Hepatic stellate cell (primary cell): ENCODE data around the gene TMEM129.

Experiments
- DNase-seq: peaks from one replicate; pipeline ENCODE4 v3.0.0; 2011; ENCODE audit warnings: low spot score

TMEM129 gene

DNA sequence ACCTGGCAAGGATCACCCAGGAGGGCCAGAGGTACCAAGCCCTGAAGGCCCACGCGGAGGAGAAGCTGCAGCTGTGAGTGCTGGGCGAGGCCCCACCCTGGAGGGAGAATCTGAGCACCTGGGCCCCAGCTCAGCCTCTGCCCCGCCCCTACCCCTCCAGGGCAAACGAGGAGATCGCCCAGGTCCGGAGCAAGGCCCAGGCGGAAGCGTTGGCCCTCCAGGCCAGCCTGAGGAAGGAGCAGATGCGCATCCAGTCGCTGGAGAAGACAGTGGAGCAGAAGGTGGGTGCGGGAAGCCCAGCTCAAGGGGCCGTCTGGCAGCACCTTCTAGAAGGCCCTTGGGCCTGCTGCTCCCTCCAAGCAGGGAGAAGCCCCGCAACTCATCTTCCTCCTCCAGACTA, 23.4 kb upstream of the TMEM129 start:
- DNase-seq, result no peak

DNA sequence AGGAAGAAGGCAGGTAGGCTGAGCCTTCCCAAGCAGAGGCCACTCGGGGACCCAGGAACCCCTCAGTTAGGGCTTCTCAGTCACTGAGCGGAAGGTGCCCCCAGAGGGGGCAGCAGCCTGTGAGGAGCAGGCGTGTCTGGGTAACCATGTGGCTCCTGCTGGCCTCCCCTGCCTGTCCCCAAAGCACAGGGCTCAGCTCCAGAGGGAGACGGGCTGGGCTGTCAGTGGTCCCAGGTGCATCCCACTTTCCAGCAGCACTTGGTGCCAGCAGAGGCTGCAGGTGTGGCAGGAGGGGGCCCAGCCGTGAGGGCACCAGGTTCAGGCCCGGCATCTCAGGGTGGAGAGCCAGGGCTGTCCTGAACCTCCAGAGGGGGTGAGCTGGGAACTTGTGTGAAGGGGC, 22.9 kb upstream of the TMEM129 start:
- DNase-seq, result no peak

DNA sequence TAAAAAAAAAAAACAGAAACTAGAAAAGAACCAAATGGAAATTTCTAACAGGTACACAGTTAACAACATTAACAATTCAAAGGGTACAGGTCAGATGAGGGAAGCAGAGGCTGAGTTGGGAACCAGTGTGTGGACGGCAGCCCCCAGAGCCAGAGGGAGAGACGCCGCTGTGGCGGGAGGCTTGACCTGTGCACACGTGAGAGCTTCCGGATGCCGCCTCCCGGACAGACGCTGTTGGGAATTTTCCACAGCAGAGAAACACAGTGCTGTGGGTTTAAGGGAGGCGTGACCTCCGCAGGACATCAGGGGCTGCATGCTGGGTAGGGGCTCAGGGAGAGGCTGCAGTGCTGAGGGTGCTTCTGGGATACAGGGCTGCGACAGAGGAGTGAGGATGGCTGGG, 22.4 kb upstream of the TMEM129 start:
- no peak for DNase-seq

DNA sequence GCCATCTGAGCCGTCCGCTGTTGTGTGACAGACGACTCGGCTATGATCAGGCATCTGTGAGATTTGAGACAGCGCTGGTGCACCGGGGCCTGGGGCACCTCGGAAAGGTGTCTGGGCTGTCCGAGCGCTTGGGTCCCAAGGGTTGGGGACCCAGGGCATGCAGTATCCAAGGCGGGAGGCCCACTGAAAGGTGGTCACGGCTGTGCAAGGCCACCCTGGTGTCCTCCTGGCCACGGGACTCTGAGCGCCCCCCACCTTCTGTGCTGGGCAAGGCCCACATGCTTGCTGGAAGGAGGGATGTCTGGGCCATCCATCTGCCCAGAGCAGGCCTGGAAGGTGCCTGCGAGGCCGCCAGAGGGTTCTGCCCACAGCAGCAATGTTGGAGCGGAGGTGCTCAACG, 20.1 kb upstream of the TMEM129 start:
- no peak for DNase-seq

DNA sequence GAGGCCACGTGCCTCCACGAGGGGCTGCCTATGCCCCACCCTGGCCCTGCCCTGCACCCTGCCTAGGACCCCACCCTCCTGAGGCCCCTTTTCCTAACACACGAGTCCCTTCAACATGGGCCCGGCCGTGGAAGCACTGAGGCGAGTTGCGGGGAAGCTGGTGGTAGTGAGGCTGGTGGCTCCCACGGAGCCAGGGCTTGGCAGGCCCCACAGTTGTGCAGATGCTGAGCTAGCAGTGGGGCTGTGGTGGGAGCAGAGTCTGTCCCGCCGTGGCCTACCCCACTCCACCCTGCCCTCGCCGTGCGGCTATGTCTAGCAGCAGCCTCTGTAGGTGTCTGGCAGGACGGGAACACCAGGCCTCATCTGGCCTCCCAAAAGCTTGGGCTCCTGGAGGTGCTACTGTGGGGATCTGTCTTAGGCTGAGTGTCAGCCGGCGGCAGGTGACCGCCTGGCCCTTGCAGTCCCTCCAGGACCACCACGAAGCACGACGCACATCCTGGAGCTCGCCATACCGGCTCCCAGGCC, 19.0 kb upstream of the TMEM129 start:
- no peak for DNase-seq

DNA sequence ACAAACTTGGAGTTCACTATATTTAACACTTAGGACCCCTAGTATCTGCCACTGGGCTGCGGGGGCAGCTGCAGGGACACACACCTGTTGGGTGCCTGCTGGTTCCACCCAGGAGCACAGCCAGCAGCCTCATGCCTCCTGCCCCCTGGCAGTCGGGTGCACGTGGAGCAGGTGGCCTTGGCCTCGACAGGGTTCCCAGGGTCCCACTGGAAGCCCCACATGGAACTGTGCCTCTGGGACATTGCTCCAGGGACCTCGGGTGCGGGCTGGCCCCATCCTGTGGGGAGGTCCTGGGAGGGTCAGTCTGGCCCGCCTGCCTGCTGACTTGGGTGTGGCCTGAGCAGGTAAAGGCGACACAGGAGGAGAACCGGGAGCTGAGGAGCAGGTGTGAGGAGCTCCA, 18.2 kb upstream of the TMEM129 start:
- DNase-seq, result no peak

DNA sequence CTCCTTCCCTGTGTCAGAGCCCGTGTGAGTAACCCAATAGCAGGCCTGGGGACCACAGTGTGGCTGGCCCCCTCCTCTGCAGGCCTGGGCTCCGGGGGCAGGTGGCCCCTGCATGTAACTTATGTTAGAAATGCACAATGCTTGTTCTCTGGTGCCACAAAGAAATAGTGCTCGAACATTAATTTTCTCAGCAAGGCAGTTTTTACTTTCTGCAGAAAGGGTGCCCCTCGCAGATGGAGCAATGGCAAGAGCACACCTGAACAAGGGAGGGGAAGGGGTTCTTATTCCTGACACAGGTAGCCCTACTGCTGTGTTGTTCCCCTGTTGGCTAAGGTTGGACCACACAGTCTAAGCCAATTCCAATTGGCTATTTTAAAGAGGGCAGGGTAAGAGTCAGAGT, 17.3 kb upstream of the TMEM129 start:
- no peak for DNase-seq

DNA sequence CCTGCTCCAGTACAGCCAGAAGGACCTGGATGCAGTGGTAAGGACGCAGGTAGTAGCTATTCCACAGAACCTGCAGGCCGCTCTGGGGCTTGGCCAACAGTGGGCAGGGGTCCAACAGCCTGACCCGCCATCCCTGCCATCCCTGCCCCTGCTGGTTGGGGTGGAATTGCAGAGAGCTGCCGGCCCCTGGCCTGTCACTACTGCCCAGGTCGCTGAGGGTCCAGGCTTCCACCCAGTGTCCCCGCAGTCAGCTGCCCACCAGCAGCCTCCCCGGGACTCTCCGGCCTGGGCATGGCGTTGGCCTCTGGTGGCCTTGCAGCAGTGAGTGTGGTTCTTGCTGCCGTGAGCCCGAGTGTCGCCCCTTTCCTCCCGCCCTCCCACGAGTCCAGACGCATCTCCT, 16.5 kb upstream of the TMEM129 start:
- DNase-seq, result no peak

DNA sequence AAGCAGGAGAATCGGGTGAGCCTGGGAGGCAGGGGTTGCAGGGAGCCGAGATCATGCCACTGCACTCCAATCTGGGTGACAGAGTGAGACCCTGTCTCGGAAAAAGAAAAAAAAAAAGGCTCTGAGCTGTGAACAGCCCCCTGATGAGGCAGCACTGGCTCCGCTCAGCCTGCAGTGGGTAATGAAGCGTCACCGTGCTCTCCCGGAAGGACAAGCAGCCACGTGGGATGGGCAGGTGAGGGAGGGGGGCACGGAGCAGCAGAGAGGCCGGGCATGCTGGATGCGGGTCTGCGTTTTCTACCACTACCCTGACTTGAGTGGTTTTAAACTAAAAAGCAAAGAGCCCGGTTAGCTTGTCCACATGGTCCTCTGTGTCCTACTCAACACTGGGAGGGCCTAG, 15.7 kb upstream of the TMEM129 start:
- no peak for DNase-seq

DNA sequence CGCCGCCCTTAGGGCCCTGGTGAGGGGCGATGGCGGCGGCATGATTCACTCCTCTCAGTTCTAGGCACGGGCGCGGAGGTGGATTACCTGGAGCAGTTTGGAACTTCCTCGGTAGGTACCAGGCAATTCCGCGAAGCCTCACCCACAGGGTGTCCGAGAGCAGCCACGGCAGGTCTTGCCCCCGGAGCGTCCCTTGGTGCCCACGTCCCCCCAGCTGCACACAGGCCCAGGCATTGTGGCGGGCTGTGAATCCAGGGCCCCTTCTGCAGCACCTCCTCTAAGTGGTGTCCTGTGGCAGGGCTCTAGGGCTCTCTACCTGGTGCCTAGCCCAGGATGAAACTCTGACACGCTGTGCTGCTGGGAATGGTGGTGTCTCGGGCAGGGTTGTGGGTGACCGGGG, 14.1 kb upstream of the TMEM129 start:
- no peak for DNase-seq

DNA sequence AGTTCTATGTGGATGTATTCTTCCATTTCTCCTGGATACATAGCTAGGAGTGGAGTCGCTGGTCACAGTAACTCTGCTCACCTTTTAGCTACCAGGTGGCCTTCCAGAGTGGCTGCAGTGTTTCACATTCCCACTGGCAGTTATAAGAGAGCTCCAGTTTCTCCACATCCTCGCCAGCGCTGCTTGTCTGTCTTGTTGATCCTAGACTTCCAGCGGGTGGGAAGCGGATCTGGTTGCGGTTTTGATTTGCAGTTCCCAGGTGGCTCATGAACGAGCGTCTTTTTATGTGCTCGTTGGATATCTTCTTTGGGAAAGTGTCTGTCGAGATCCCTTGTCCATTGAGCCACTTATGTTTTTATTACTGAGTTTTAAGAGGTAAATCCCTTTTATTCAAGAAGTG, 11.8 kb upstream of the TMEM129 start:
- no peak for DNase-seq

DNA sequence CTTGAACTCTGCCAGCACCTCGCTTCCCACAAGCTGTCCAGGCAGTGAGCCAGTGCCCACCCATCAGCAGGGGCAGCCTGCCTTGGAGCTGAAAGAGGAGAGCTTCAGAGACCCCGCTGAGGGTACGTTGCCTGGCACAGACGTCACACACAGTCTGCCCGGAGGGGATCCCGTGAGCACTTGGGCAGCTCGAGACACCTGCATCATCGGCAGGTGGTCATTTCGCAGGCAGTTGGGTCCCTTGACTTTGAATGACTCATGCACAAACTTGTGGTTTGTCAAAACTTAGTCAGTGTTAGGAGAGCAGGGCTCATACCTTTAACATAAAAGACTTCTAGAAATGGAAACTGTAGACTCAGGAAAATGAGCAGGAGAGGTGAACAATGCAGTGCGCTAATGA, 10.1 kb upstream of the TMEM129 start:
- no peak for DNase-seq

DNA sequence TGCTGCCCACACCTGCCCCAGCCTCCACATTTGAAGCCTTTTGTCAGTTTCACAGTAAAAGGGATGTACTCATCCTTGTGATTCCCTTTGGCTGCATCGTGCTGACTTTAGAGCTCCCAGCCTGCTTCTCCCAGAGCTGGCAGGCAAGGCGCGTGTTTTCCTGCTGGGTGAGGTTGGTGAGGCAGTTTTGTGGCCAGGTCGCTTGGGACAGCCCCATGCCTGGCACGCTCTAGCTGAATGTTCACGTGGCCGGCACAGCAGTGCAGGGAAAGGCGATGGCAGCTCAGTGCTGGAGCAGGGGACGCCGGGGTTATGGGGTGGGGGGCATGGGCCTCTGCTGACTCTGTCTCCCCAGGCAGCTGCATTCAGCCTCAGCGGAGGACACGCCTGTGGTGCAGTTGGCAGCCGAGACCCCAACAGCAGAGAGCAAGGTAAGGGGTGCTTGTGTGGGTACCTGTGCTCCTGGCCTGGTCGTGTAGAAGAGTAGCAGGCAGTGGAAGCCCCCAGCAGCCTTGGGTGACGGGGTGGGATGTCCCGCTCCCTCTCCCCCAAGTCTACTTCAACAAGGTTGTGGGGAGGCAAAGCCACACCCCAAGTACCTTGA, 9.5 kb upstream of the TMEM129 start:
- DNase-seq, result no peak

DNA sequence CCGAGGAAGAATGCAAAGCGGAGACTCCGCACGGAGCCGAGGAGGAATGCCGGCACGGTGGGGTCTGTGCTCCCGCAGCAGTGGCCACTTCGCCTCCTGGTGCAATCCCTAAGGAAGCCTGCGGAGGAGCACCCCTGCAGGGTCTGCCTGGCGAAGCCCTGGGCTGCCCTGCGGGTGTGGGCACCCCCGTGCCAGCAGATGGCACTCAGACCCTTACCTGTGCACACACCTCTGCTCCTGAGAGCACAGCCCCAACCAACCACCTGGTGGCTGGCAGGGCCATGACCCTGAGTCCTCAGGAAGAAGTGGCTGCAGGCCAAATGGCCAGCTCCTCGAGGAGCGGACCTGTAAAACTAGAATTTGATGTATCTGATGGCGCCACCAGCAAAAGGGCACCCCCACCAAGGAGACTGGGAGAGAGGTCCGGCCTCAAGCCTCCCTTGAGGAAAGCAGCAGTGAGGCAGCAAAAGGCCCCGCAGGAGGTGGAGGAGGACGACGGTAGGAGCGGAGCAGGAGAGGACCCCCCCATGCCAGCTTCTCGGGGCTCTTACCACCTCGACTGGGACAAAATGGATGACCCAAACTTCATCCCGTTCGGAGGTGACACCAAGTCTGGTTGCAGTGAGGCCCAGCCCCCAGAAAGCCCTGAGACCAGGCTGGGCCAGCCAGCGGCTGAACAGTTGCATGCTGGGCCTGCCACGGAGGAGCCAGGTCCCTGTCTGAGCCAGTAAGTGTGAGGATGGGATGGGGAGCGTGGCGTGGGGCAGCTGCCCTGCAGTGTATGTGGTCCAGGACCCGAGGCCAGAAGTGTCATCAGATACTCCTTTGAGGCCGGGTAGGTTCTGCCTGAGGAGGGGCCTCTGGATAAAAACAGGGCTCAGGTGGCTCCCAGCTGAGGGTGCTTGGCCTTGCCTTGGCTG, 7.2 kb upstream of the TMEM129 start:
- no peak for DNase-seq

DNA sequence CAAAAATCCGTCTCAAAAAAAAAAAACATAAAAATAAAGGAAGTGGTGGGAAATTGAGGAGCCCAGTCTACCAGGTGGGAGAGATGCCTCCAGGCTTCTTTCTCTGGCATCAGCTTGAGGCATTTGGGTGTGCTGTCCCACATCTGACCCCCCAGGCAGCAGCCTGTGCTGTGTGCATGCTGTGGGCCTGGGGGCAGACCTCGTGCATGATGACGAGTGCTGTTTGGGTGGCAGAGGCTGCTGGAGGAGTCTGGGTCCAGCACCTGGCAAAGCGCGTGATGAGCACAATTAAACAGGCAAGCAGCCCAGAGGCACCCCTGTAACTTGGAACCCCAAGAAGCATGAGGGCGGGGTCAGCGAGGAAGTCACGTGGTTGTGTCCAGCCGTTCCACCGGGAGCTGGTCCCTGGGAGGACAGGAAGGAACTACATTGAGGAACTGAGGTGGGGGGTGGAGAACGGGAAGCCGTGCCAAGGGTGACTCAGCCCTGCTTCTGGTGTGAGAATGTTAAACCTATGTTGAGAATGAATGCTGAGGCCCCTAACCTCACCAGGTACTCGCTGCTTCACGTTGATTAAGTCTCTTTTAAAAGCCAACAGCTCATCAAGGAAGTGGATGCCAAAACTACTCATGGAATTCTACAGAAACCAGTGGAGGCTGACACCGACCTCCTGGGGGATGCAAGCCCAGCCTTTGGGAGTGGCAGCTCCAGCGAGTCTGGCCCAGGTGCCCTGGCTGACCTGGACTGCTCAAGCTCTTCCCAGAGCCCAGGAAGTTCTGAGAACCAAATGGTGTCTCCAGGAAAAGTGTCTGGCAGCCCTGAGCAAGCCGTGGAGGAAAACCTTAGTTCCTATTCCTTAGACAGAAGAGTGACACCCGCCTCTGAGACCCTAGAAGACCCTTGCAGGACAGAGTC, 6.3 kb upstream of the TMEM129 start:
- DNase-seq, result peak; percentile 77

DNA sequence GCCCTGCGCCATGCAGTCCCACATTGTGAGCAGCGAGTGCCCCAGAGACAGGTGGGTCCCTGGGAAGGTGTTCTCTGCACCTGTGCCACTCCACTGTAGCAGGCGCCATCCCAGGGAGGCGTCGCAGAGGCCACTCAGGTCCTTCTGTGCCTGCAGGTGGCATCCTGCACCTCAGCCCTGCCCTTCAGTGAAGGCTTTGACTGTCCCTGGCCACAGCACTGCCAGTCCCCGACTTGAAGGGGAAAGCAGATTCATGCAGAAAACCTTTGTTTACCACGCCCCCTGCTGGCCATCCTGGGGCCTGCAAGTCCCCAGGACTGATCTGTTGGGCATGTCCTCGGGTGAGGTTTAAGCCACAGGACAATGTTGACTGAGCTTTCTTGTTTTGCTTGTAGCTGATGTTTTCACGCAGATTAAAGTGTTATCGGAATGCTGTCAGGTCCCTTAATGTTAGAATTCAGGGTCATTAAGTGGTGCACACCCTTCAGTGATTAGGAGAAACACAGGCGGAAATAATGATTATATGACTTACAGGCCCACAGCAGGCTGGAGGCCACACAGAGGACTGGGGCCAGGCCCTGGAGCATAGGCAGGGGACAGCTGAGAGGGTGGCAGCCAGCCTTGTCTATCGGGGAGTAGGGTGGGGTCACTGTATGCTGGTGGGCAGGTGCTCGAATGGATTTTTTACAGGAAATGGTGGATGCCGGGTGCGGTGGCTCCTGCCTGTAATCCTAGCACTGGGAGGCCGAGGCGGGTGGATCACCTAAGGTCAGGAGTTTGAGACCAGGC, 5.2 kb upstream of the TMEM129 start:
- peak; percentile 90 for DNase-seq

DNA sequence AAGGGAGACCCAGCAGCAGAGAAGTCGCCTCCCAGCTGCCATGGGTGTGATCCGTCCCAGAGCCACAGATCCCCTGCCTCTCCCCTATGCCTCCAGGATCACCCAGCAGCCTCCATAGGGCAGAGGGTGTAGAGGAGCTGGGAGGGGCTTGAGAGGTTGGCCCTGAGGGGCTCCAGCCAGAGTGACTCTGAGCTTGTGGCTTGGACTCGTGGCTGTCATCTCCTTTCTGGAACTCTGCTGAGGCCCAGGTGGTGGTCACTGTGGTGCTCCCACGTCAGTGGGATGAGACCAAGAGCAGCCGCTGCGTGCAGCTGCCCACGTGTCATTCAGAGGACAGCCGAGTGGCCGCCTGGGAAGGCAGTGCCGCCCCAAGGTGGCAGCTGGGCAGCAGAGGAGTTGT, 4.4 kb upstream of the TMEM129 start:
- no peak for DNase-seq

DNA sequence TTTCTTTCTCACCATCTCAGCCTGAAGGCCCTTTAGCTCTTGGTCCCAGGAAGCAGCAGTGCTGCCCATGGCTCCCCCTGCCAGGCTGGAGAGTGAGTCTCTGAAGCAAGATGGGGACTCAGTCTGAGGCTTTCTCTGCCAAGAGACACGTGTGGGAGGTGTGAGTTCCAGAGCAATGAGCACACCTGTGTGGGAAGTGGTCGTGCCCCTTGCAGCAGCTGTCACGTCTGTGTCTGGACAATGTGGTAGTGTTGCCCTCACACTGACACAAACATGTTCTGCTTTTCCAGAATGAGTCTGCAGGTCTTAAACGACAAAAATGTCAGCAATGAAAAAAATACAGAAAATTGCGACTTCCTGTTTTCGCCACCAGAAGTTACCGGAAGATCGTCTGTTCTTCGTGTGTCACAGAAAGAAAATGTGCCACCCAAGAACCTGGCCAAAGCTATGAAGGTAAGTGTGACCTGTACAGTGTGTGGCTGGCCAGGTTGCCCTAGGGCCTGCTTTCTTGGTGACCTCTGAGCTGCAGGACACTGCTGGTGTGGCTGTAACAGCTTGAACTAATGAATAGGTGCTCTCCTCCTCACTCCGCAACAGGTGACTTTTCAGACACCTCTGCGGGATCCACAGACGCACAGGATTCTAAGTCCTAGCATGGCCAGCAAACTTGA, 2.1 kb upstream of the TMEM129 start:
- no peak for DNase-seq

DNA sequence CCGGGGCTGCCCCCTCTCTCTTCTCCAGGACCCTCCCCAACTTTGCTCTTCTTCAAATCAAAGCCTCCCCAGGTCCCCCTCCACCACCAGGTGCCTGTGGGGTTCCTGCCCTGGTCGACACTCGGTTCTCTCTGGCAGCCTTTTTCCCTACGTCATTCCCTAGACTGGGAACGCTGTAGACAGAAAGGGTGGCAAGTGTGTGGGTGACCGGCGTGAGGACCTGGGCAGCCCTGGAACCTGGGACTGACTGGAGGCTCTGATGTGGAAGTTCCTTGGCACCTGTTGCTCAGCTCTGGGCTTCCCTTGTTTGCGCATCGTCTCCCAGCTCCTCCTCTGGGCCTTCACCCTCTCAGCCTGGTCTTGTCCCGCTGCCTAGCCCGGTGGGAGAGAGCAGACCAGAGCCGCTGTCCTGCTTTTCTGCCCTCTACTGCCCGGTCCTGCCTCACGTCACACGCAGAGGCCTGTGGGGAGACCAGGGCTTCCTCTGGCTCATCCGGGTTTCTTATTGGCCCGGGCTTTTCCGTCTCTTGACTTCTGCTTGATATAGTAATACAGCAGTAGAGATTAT, 1.5 kb upstream of the TMEM129 start:
- DNase-seq, result no peak

DNA sequence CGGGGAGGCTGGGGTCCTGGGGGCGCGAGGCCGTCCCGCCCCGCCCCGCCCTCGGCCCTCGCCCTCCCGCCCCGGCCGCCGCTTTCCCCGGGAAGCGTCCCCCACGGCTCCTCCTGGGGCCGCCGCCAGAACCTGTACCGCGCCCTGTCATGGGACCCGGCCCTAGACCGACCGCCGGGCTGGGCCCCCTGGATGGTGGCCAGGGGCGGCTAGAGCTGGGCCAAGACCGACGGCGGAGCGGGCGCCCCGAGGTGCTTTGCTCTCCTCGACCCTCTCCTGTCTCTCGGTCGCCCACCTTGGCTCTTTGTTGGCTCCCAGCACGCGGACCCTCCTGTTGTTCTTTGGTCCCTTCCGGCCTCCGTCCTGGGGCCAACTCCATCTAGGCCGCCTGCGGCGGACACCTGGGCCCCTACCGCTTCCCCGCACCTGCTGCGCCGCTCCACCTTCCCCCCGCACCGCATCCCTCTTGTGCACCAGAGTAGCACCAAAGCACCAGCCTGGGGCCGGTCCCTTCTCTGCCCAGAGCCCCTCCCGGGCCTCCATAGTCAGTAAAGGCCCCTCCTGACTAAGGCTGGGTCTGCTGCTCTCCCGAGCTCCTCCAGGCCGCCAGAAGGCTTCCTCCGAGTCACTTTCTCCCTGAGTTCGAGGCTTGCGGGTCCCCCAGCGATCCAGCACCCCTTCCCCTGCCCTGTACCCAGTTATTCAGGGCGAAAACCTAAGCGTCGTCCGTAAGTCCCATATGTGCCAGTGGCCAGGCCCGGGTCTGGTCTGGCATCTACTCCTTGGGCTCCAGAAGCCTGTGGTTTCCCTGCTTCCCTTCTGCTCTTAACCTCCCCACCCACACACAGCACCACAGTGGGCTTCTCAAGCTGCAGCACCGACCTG, 785 bp upstream of the TMEM129 start:
- no peak for DNase-seq
